SK-N-SH (cell line): Measurements from ENCODE around the gene SH3BGRL3. TPM values are rescaled to one million over a fixed set of nuclear protein-coding genes. Genes with fewer than 3 reads are reported as not detected.
"Not testable (repeated sequence)": the region's sequence is repeated elsewhere in the genome, so short reads cannot be mapped to it uniquely, and the experiment has no call there.

Experiments used
- CTCF ChIA-PET: fragments of 300-600, 350-600 bp; formaldehyde crosslinking; extraction: SDS; loops from one replicate; lab custom pipeline; 2021; lab: Yijun Ruan, JAX
- POLR2A ChIA-PET: fragments of 350-600 bp; sonication (Branson Sonifier 250); formaldehyde crosslinking; extraction: SDS; loops from one replicate; lab custom pipeline; 2020; ENCODE audit warnings: antibody characterized with exemption, inconsistent platforms; lab: Yijun Ruan, JAX
- DNase-seq: peaks from one replicate; pipeline ENCODE4 v3.0.0; 2012
- H2AFZ ChIP-seq: fragments of 200-600 bp; sonication (generic); 2 replicates; pipeline ENCODE4 v1.8.1; 2016; ENCODE audit warnings: antibody characterized with exemption, mild to moderate bottlenecking, low read depth
- H3F3A ChIP-seq: fragments of 200-600 bp; sonication (generic); replicated peaks from 2 replicates; pipeline ENCODE3; 2016; ENCODE audit warnings: antibody characterized with exemption, mild to moderate bottlenecking; ENCODE audit not compliant: insufficient read depth
- H3K27ac ChIP-seq, 2 experiments: fragments of 200-500 bp in 1 of 2; fragments of 200-600 bp in 1 of 2; sonication (Bioruptor generic) in 1 of 2; sonication (generic), shearing (Covaris generic) in 1 of 2; 2 replicates each; pipeline versions ENCODE4 v1.5.1 to v1.6.1; 2014 to 2016; ENCODE audit warnings: low read depth in 2 of 2, inconsistent platforms in 1 of 2, low read length in 1 of 2, mild to moderate bottlenecking in 1 of 2, mixed read lengths in 1 of 2
- H3K27me3 ChIP-seq: fragments of 200-600 bp; sonication (generic), shearing (Covaris generic); 2 replicates; pipeline ENCODE4 v1.6.1; 2016; ENCODE audit warnings: mixed run types; ENCODE audit not compliant: insufficient read depth
- H3K36me3 ChIP-seq, 2 experiments: fragments of 200-500 bp in 1 of 2; fragments of 200-600 bp in 1 of 2; sonication (Bioruptor generic) in 1 of 2; sonication (generic) in 1 of 2; replicated peaks in 1 of 2; 2 replicates each; pipeline versions ENCODE3 to v1.5.1; 2014 to 2016; ENCODE audit warnings: low read length in 1 of 2, mild to moderate bottlenecking in 1 of 2; ENCODE audit not compliant: insufficient read depth in 2 of 2, control insufficient read depth in 1 of 2
- H3K4me1 ChIP-seq, 2 experiments: fragments of 200-500 bp in 1 of 2; fragments of 200-600 bp in 1 of 2; sonication (Bioruptor generic) in 1 of 2; sonication (generic), shearing (Covaris generic) in 1 of 2; 2 replicates each; pipeline versions ENCODE4 v1.5.1 to v1.6.1; 2014 to 2016; ENCODE audit warnings: low read depth in 1 of 2, low read length in 1 of 2, mixed run types in 1 of 2; ENCODE audit not compliant: insufficient read depth in 2 of 2, control insufficient read depth in 1 of 2
- H3K4me2 ChIP-seq: fragments of 200-600 bp; sonication (generic), shearing (Covaris generic); 2 replicates; pipeline ENCODE4 v1.6.1; 2017; ENCODE audit warnings: mixed run types
- H3K4me3 ChIP-seq, 2 experiments: fragments of 200-500 bp in 1 of 2; fragments of 200-600 bp in 1 of 2; sonication (Bioruptor generic) in 1 of 2; sonication (generic), shearing (Covaris generic) in 1 of 2; 2 replicates each; pipeline versions ENCODE4 v1.5.1 to v1.8.1; 2014 to 2016; ENCODE audit warnings: low read depth in 2 of 2, inconsistent platforms in 1 of 2, low read length in 1 of 2, mild to moderate bottlenecking in 1 of 2, mixed read lengths in 1 of 2, moderate library complexity in 1 of 2
- H3K79me2 ChIP-seq: fragments of 200-600 bp; sonication (generic); 2 replicates; pipeline ENCODE4 v1.8.1; 2017; ENCODE audit warnings: mild to moderate bottlenecking; ENCODE audit not compliant: insufficient read depth
- H3K9ac ChIP-seq: fragments of 200-600 bp; sonication (generic); 2 replicates; pipeline ENCODE4 v1.6.1; 2017; ENCODE audit warnings: mixed run types
- H3K9me2 ChIP-seq: fragments of 200-600 bp; sonication (generic); 2 replicates; pipeline ENCODE4 v1.6.1; 2017; ENCODE audit warnings: mixed run types
- H3K9me3 ChIP-seq: fragments of 200-600 bp; sonication (generic); 2 replicates; pipeline ENCODE4 v1.6.1; 2017; ENCODE audit warnings: mixed run types, mild to moderate bottlenecking, moderate library complexity
- H4K20me1 ChIP-seq: fragments of 200-600 bp; sonication (generic); 2 replicates; pipeline ENCODE4 v1.6.1; 2017; ENCODE audit warnings: mild to moderate bottlenecking, mixed run types; ENCODE audit not compliant: insufficient read depth
- GABPA ChIP-seq: IDR thresholded peaks from 2 replicates; pipeline ENCODE4 v1.4.0; 2012; ENCODE audit warnings: low read depth, mild to moderate bottlenecking
- MXI1 ChIP-seq: IDR thresholded peaks from 2 replicates; pipeline ENCODE4 v1.6.1; 2012; ENCODE audit warnings: mild to moderate bottlenecking, low read depth, low read length, improper control_type of control experiment
- RAD21 ChIP-seq: IDR thresholded peaks from 2 replicates; pipeline ENCODE4 v1.6.1; 2012; ENCODE audit warnings: mild to moderate bottlenecking, low read length
- RXRA ChIP-seq: IDR thresholded peaks from 2 replicates; pipeline ENCODE4 v1.4.0; 2012; ENCODE audit warnings: low read depth, mild to moderate bottlenecking, borderline replicate concordance
- TAF1 ChIP-seq: IDR thresholded peaks from 2 replicates; pipeline ENCODE4 v1.6.1; 2012; ENCODE audit warnings: low read depth, mild to moderate bottlenecking, low read length, moderate library complexity, borderline replicate concordance
- WGBS: methylation state at CpG from one replicate; pipeline ENCODE4 v1.1.6; 2017; ENCODE audit warnings: low lambda C conversion rate; 5-methylcytosine and 5-hydroxymethylcytosine counted together
- polyA plus RNA-seq, 3 experiments: library from polyadenylated mRNA; depleted of rRNA; stranded (reverse); fragments of >200 nt; gene quantifications; 2 replicates each; pipeline ENCODE4 v1.2.3, GENCODE V29; 2012

SH3BGRL3 gene
- polyA plus RNA-seq, 1 of the 3 experiments (the other 2 are of a cell fraction), result 202 TPM

- CTCF ChIA-PET, result interaction anchor here (1.2 to 4.2 kb wide), 5 partner anchors 8 to 160 kb away, joined by 3 to 38 read pairs (median 4); partner anchors contain the start of gene ZNF593
- H3K79me2 ChIP-seq, H3K9me2 ChIP-seq, H2AFZ ChIP-seq, H3K4me3 ChIP-seq, H3K4me2 ChIP-seq, POLR2A ChIA-PET, H3K27ac ChIP-seq, H3K27me3 ChIP-seq, H3K36me3 ChIP-seq, DNase-seq, H3F3A ChIP-seq, H3K4me1 ChIP-seq, H3K9ac ChIP-seq, H3K9me3 ChIP-seq, H4K20me1 ChIP-seq: not testable (repeated sequence)
- 78% methylated on average over 4 of the region's 4 CpGs for WGBS
Observed at GRCh38 chr1:26329380-26329779, 49.5 kb downstream of the SH3BGRL3 start.

- ChIA-PET POLR2A (interaction anchor here (0.7 kb wide), 1 partner anchor 51 kb away, joined by 3 read pairs; the partner anchor contains the start of gene SH3BGRL3), CTCF (interaction anchor here (0.7 to 4.2 kb wide), 6 partner anchors 9 to 161 kb away, joined by 3 to 38 read pairs (median 3); partner anchors contain the start of gene ZNF593)
- H3K27me3 ChIP-seq, result no peaks in the 10 kb centered on the region
- H3K9me2 ChIP-seq, result no peaks in the 10 kb centered on the region
- H3K9ac ChIP-seq, result no peak overlapping the region
- no peak overlapping the region for H3K4me2 ChIP-seq
- H2AFZ ChIP-seq, result no peak overlapping the region
- 92% methylated on average over 5 of the region's 5 CpGs for WGBS
- no peaks in the 10 kb centered on the region for H3F3A ChIP-seq
- no peaks in the 10 kb centered on the region for H3K36me3 ChIP-seq
- no peak for TF ChIP-seq MXI1
- TF ChIP-seq TAF1, result no peak
- no peak for TF ChIP-seq RAD21
- no peak for TF ChIP-seq GABPA
- TF ChIP-seq RXRA, result no peak
- no peak for DNase-seq
- no peak overlapping the region for H3K27ac ChIP-seq
- no peak overlapping the region for H3K4me3 ChIP-seq
- H3K9me3 ChIP-seq, result no peaks in the 10 kb centered on the region
- H3K79me2 ChIP-seq, result no peaks in the 10 kb centered on the region
- H4K20me1 ChIP-seq, result no peaks in the 10 kb centered on the region
- H3K4me1 ChIP-seq, result no peaks in the 10 kb centered on the region
Observed at GRCh38 chr1:26330276-26330675, 50.4 kb downstream of the SH3BGRL3 start.

Other genes with a start within 250 kb of the SH3BGRL3 start
- gene SLC30A2, start 234.0 kb upstream of the SH3BGRL3 start, polyA plus RNA-seq (2012; rRNA removed), result not detected in 2 replicates
- gene TRIM63, start 212.5 kb upstream of the SH3BGRL3 start, polyA plus RNA-seq (2012; rRNA removed), result not detected in 2 replicates
- gene PDIK1L, start 168.3 kb upstream of the SH3BGRL3 start, polyA plus RNA-seq (2012; rRNA removed), result 1.2 and 1.3 TPM in 2 replicates
- gene FAM110D, start 121.0 kb upstream of the SH3BGRL3 start, polyA plus RNA-seq (2012; rRNA removed), result 0.50 and 0.64 TPM in 2 replicates
- not detected in 2 replicates for gene C1orf232, start 111.1 kb upstream of the SH3BGRL3 start, polyA plus RNA-seq (2012; rRNA removed)
- gene ZNF593, start 110.2 kb upstream of the SH3BGRL3 start, polyA plus RNA-seq (2012; rRNA removed), result 58.7 and 64.8 TPM in 2 replicates
- gene ZNF593OS, start 108.3 kb upstream of the SH3BGRL3 start, polyA plus RNA-seq (2012; rRNA removed), result not detected in 2 replicates
- 0.49 and 0.58 TPM in 2 replicates for gene CNKSR1, start 102.6 kb upstream of the SH3BGRL3 start, polyA plus RNA-seq (2012; rRNA removed)
- gene CATSPER4, start 89.5 kb upstream of the SH3BGRL3 start, polyA plus RNA-seq (2012; rRNA removed), result not detected in 2 replicates
- 12.1 and 16.6 TPM in 2 replicates for gene CEP85, start 45.9 kb upstream of the SH3BGRL3 start, polyA plus RNA-seq (2012; rRNA removed)
- 30.6 and 35.3 TPM in 2 replicates for gene UBXN11, start 26.6 kb downstream of the SH3BGRL3 start, polyA plus RNA-seq (2012; rRNA removed)
- gene CD52, start 37.9 kb downstream of the SH3BGRL3 start, polyA plus RNA-seq (2012; rRNA removed), result not detected in 2 replicates
- gene CRYBG2, start 74.0 kb downstream of the SH3BGRL3 start, polyA plus RNA-seq (2012; rRNA removed), result 0.08 and 0.49 TPM in 2 replicates
- not detected in 2 replicates for gene ZNF683, start 92.7 kb downstream of the SH3BGRL3 start, polyA plus RNA-seq (2012; rRNA removed)
- gene LIN28A, start 130.7 kb downstream of the SH3BGRL3 start, polyA plus RNA-seq (2012; rRNA removed), result not detected in 2 replicates
- 25.0 and 36.6 TPM in 2 replicates for gene DHDDS, start 152.2 kb downstream of the SH3BGRL3 start, polyA plus RNA-seq (2012; rRNA removed)
- gene HMGN2, start 192.4 kb downstream of the SH3BGRL3 start, polyA plus RNA-seq (2012; rRNA removed), result 343 and 644 TPM in 2 replicates
- gene RPS6KA1, start 249.7 kb downstream of the SH3BGRL3 start, polyA plus RNA-seq (2012; rRNA removed), result 8.3 and 9.7 TPM in 2 replicates